Stimulated activated CD4-positive, alpha-beta T cell treated with anti-CD3 and anti-CD28 coated beads, Interleukin-2, amount 100 ng/mL, for 4 hours (primary cell): ENCODE results near the gene NDUFS4.
"Not testable (repeated sequence)": the region's sequence is repeated elsewhere in the genome, so short reads cannot be mapped to it uniquely, and the experiment has no call there.

Source experiments
- DNase-seq: peaks from one replicate; pipeline ENCODE4 v3.0.0-alpha.2; 2020; ENCODE audit warnings: low read depth

Gene NDUFS4

DNA sequence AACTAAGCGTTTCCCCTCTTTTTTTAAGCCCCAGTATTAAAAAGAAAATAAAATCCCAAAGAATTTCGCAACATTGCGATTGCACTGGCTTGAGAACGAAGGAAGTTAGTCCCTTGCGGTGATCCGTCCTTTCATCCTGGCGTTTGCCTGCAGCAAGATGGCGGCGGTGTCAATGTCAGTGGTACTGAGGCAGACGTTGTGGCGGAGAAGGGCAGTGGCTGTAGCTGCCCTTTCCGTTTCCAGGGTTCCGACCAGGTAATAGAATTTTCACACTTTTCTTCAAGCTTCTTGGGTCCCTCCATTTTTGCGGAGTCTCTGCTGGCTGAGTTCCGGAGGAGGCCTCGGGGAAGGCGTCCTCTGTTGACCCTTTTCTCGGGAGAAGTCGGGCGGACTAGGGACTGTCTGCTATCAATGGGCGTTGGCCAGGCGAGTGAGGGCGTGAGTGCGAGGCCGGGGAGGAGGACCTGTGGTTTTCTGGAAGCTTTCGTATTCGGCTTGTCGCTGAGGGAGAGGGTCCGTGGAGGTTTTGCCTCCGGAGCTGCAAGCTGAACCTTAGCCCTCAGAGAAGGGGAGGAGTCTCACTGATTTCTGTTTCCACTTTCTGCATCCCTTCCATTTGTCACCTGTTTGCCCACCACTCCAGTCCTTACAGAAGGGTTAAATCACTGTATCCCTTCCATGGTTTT is at the start of gene NDUFS4:
Gene NDUFS4, plus strand, starts transcription at position 134 of the 686 bp plus-strand sequence. Its CDS starts 24 bp downstream, at position 158.
- peak; percentile 69 for DNase-seq

DNA sequence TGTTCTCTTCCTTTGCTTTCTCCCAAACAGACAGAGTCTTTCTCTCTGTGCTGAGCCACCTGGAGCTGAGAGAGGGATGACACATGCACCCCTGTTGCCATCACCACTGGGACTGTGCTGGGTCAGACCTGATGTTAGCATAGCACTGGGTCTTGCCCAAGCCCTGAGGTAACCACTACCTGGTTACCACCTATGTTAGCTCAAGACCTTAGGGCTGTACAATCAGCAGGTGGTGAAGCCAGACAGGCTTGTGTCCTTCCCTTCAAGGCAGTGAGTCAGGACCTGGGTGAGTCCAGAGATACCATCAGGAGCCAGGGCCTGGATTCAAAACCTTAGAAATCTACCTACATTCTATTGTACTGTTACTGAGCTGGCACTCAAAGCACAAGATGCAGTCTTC is 47.9 kb upstream of the NDUFS4 start:
- no peak for DNase-seq

DNA sequence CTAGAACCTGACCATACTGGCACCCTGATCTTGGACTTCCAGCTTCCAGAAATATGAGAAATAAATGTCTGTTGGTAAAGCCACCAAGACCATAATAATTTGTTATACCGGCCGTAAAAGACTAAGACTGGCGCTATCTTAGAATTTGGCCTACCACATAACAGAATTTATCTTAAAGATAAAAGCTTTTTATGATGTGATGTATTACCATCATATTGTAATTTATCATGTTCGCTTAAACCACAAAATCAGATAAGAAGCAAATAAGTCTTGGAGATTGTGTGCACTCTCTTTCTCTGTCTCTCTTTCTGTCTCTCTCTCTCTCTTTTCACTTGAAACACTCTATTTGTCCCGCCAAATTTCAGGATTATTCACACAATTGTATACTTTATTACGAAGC is 44.5 kb upstream of the NDUFS4 start:
- no peak for DNase-seq

DNA sequence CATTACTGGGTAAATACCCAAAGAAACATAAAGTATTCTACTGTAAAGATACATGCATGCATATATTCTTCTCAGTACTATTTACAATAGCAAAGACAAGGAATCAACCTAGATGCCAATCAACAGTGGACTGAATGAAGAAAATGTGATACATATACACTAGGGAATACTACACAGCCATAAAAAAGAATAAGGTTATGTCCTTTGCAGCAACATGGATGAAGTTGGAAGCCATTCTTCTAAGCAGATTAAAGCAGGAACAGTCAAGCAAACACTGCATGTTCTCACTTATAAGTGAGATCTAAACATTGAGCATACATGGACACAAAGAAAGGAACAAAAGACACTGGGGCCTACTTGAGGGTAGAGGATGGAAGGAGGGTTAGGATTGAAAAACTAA is 39.6 kb upstream of the NDUFS4 start:
- DNase-seq, result no peak

DNA sequence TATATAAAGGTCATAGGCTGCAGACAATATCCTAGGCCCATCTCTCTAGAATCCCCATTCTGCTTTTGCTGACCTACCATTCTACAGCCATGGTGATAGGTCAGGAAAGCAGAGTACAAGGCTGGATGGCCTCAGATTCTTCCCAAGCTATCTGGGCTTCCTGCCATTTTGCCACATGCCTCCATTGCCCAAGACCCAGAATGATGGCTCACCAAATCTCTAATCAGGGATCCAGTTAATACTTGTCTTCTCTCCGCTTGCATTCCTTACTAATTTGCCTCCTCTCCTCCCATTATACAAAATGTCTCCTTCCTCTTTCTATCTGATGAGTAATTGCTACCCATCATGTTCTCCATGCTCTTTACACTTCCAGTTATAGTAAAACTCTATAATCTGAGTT is 22.7 kb upstream of the NDUFS4 start:
- no peak for DNase-seq

DNA sequence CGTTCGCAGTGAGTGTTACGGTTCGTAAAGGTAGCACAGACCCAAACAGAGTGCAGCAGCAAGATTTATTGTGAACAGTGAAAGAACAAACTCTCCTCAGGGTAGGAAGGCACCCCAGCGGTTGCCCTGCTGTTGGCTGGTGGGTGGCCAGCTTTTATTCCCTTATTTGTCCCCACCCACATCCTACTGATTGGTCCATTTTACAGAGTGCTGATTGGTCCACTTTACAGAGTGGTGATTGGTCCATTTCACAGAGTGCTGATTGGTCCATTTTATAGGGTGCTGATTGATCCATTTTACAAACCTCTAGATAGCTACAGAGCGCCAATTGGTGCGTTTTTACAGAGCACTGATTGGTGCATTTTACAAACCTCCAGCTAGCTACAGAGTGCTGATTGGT is 19.7 kb upstream of the NDUFS4 start:
- not testable (repeated sequence) for DNase-seq

DNA sequence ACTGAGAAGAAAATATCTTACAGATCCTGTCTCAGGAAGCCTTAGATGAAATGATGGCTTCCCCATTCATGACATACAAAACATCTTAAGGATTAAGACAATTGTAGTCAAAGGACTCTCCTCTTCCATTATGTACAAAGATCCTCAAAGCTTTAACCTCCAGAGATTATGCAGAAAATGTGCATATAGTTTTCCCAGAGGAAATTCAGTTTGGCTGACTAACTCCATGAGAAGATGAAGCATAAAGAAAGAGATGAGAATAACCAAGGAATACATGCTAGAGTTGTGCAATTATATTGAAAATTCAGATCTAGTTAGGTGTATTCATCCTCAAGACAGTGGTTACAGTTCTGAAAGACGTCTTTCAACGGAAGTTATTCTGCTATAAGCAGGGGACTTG is 18.6 kb upstream of the NDUFS4 start:
- DNase-seq, result no peak

DNA sequence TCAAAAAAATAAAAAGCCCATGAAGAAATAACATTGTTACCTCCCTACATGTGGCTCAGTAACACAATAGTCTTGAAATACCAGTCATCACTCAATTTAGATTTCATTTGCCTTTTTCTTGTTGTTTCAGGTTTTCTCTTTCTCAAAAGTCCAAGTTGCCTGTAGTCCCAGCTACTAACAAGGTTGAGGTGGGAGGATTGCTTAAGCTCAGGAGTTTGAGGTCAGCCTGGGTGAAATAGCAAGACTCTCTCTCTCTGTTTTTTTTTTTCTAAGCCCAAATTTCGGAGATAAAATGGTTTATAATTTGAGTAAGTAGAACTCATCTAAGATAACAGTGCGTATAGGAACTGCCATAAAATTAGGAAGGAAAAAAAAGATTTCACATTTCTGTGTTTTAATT is 17.5 kb upstream of the NDUFS4 start:
- DNase-seq, result no peak

DNA sequence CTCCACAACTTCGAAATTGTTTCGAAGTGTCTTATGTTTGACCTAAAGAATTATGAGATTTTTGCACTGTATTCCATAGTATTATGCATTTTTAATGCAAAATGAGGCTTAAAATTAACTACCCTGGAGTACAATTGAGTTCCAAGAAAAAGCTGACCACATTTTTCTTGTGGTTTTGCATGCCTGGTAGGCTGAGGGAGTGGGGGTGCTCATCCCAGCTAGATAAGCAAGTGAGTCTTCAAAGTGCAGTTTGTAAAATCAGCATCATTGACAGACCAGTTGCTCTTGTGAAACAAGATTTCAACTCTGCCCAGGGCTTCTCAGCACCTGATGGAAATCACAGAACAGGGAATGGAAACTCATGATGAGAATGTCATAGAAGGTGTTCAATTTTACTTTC is 17.0 kb upstream of the NDUFS4 start:
- no peak for DNase-seq

DNA sequence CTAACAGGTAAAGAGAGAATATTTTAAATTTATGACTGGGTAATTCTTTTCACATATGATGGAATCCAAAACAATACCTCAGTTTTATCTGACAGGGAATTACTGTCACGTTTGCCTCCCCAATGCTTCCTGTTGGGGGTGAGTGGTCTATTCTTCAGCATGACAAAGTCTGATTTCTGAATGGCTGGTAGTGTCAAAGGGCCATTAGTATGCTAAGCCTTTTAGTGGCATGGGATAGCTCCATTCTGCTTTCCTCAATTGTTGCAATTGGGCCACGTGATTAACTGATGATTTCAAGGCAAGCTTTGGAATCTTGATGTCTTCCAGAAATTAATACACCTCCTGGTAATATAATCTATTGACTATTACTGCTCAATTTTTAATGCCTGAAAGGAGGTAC is 14.7 kb upstream of the NDUFS4 start:
- no peak for DNase-seq

DNA sequence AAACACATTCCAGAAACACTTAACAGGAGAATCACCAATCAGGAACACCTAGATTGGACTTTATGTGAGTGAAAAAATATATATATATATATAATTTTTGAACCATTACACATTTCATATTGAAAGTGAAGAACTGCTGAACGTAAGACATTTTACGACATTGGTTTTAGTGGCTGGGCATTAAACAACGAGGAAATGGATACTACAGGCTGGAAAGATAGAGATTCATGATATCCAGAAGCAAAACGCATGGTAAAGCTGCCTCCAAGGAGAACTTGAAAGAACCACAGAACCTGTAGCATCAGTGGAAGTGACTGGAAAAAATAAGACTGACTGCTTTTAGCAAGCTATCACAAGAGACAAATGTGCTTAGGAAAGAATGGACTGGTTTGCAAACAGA is 13.2 kb upstream of the NDUFS4 start:
- no peak for DNase-seq

DNA sequence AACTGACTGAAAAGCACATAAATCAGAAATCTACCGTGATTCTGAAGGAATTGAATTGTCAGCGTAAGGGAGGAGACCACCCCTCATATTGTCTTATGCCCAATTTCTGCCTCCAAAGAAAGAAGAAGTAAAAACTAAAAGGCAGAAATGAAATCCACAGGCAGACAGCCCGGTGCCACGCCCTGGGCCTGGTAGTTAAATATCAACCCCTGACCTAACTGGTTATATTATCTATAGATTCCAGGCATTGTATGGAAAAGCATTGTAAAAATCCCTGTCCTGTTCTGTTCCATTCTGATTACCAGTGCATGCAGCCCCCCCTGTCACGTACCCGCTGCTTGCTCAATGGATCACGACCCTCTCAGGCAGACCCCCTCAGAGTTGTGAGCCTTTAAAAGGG is 11.9 kb upstream of the NDUFS4 start:
- DNase-seq, result not testable (repeated sequence)

DNA sequence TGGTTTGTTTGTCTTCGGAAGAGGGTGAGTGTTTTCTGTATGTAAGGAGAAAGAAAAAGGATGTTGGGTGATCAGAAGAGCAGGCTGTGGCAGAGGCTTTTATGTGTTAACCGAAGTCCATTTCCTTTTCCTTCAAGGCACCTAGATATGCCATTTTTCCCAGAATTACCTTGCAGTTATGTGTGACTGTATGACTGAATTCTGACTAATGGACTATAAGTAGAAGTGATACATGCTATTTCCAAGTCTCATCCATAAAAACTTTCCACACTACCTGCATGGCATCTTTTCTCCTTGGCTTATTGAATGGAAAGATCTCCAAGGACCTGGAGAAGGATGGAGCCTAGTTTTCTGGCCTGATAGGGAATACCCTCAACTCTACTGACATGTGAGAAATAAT is 10.6 kb upstream of the NDUFS4 start:
- no peak for DNase-seq

DNA sequence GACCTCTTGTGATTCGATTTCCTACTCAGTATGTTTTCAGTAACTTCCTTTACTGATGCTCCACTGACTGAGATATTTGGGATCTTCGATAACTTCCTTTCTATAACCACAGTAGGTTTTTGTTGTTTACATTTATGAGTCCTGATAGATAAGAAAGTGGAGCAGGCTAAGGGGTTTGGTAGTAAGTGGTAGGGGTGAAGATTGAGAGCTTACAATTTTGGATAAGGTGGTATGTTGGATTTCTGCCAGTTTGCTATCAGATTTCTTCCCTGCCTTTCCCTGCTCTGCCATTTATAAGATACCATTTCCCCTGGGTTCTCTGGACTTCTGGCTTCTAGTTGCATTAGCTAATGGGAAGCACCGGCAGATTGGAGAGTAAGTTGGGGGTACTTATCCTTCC is 7.9 kb upstream of the NDUFS4 start:
- DNase-seq, result no peak

DNA sequence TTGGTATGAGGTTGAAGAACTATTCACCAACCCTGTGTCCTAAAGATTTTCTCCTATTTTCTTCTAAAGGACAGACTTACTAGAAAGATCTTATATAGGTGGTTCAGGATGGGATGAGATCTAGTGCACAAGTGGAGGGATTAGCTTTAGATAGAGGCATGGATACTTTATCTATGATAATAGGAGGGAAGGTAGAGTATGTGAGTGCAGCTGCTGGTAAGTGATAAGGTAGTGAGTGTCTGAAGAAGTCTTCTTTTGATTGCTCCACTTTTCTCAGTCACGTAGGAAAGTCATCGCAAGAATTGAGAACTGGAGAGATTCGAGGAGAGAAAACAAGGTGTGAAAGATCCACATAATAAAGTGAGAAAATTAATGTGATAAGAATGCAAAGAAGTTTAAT is 6.0 kb upstream of the NDUFS4 start:
- no peak for DNase-seq

DNA sequence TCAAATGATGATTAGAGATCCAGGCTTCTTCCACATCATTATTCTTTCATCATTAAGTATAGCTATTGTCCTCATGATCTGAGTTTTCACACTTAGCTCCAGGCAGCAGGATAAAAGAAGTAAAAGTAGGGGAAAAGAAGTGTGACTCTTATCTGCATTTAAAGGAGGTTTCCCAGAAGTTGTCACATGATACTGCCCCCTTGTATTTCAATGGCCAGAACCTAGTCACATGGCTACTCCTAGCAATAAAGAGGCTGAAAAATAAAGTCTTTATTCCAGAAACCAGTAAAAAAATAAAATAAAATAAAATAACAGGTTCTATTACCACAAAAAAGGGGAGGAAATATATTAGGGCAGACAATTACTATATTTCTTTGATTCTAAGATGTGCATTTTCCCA is 5.3 kb upstream of the NDUFS4 start:
- DNase-seq, result no peak

DNA sequence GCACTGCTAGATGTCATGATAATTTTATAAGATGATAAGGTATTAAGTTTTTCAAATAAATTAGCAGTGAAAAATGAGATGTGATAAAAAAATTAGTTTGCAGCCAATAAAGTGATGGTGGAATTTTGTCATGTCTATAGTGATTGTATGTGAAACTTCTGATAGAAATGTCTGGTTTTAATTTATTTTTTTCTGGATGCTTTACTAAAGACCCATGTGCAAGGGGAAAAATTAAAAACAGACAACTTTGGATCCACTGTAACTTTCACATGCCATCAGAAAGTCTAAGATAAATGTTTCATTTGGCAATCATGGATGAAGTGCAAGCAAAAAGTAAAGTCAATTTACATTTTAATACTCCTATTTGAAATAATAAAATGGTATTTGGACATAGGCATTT is 4.4 kb upstream of the NDUFS4 start:
- no peak for DNase-seq

DNA sequence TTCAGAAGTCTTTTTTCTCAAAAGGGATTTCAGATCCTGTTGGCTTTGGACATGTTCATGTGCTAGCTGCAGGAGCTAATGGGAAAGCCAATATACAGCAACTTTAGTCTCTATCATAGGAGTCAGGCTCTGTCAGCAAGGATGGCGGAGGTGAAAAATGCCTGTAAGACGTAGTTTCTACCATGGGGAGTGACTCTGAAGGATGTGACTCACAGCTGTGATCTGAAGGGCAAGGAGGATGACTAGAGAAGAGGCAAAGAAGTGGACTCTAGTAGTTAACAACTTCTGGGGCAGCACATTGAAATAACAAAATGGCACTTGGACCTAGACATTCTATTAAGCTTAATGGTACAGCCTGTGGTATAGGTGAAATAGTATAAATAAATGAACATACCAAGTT is 3.1 kb upstream of the NDUFS4 start:
- no peak for DNase-seq

DNA sequence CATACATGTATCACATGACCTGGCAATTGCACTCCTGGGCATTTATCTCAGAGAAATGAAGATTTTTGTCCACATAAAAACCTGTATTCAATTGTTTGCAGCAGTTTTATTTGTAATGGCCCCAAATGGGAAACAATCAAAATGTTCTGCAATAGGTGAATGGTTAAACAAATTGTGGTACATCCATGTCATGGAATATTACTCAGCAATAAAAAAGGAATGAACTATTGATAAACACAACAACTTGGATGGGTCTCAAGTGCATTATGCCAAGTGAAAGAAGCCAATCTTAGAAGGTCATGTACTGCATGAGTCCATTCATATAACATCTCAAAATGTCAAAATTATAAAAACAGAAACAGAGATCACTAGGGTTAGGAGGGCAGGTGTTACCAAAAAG is 1.5 kb upstream of the NDUFS4 start:
- DNase-seq, result no peak

DNA sequence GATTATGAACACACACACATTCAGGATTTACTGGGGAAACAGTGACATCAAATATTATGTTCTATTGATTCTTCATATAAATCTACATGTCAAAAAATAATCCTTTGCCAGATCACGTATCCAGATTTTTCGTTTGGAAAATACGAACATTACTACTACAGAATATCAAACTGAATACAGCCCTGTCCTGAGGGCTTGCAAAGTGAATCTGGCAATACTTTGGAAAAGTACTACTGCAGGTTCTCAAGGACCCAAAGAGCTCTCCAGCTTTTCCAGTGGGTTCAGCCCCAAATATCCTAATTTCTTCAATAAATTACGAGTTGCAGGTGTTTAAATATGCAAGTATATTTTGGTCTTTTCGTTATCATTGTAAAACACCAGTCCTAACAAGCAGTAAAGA is 411 bp upstream of the NDUFS4 start:
- DNase-seq, result no peak

DNA sequence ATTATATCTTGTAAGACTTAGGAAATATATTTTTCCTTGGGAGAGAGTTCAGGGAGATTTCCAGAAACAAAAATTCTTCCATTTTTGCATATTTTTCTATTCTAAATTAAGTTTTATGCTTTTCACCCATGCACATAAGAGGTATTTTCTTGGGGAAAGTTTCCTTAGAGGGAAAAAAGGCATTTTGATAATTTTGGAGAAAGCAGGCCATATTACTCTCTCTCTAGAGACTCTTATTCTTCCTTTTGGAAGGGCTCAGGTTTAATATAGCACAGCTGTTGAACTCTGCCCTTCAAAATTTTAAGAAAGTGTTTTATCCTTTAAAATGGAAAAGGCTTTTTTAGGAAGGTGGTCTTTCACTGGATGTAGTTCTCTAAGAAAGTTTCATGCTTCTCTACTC is 8.0 kb downstream of the NDUFS4 start:
- no peak for DNase-seq

DNA sequence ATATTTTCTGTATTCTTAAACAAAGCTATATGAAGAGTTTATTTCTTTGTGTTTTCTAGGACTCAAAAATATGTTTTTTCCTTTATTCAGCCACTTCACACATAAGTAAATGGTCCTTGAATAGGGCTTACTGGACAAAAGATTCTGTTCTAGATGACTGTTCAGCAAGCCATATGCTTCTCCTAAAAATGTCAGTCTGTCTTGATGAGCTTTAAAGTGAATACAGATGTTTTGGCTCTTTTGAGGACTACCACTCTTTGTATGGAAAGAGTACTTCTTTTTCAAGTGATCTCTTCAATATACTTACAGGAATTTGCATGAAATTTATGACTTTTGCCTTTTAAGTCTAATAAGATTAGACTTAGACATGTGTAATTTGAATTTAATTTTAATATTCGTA is 8.4 kb downstream of the NDUFS4 start:
- DNase-seq, result no peak

DNA sequence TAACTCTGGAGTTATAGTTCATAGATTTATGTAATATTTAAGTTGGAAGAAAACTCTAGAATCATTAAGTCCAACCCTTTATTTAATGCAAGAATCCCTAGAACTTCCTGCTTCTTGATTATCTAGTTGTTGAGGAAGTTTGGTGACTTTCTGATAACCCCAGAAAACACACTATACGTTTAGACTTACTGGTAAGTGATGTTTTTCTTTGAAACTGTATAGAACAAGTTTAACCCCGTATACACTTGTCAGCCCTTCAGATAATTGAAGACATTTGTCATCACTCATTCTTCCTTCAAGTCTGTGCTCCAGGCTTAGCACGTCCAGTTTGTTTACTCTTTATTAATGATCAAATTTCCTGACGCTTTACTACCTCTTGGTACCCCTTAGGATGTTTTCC is 9.0 kb downstream of the NDUFS4 start:
- no peak for DNase-seq

DNA sequence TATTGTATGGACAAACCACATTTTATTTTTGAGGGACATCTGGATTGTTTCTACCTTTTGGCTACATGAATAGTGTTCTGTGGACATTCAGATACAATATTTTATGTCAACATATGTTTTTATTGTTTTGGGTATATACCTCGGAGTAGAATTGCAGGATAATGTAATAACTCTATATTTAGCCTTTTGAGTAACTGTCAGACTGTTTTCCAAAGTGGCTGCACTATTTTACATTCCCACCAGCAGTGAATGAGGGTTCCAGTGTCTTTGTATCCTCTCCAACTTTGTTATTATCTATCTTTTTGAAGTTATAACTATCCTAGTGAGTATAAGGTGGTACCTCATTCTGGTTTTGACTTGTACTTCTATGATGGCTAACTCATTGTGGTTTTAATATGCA is 11.0 kb downstream of the NDUFS4 start:
- no peak for DNase-seq

DNA sequence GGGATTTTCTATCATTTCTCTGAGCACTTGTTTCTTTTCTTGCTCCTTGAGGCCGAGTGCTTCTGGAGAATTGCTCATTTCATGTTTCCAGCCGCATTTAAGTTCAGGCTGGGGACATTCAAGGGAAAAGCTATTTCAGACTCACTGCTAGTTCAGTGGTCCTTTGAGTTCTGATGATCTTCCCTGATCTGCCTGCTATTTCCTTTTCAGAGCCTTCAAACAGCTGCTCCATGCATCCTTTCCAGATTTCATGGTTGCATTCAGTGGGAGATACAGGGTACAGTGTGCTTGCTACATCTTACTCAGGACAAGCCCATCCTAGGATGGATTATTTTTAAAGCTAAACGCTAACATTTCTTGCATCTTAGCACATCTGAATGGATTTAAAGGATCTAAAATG is 14.7 kb downstream of the NDUFS4 start:
- no peak for DNase-seq
